Astrocyte (in vitro differentiated cells and primary cell): ENCODE results near the gene TPPP2.

Experiments used
- EZH2 ChIP-seq: IDR thresholded peaks from 2 replicates; pipeline ENCODE4 v1.6.1; 2012; ENCODE audit warnings: mild to moderate bottlenecking, low read length, inconsistent platforms; ENCODE audit not compliant: insufficient read depth
- TF ChIP-seq, protein P1 (sequence below): IDR thresholded peaks from 2 replicates; pipeline ENCODE4 v1.5.1; 2011; ENCODE audit warnings: low read depth, mild to moderate bottlenecking, inconsistent platforms, low read length, moderate library complexity; ENCODE audit not compliant: insufficient read depth

DNA sequence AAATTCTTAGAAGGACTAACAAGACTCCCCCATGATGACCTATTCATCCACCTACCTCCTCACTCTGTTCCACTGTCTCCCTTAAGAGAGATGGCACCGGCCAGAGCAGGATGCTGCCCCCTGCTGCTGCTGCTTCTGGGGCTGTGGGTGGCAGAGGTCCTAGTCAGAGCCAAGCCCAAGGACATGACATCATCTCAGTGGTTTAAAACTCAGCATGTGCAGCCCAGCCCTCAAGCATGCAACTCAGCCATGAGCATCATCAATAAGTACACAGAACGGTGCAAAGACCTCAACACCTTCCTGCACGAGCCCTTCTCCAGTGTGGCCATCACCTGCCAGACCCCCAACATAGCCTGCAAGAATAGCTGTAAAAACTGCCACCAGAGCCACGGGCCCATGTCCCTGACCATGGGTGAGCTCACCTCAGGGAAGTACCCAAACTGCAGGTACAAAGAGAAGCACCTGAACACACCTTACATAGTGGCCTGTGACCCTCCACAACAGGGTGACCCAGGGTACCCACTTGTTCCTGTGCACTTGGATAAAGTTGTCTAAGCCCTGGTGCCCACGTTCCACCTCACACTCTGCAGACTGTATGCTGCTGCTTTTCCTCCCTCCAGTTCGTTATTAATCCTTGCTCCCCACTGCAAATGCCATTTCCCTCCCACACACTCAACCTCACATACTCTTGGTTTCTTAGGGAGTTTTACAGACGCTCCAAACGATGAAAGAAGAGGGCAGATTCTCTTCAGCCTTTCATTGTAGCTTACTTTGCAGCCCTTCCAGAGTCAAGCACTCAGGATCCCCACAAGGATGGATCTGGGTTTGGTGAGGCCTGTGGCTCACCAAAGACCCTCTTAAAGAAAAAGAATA, 28.0 kb downstream of the TPPP2 start, which contains the start of gene RNASE8:
- TF ChIP-seq, protein P1, sequence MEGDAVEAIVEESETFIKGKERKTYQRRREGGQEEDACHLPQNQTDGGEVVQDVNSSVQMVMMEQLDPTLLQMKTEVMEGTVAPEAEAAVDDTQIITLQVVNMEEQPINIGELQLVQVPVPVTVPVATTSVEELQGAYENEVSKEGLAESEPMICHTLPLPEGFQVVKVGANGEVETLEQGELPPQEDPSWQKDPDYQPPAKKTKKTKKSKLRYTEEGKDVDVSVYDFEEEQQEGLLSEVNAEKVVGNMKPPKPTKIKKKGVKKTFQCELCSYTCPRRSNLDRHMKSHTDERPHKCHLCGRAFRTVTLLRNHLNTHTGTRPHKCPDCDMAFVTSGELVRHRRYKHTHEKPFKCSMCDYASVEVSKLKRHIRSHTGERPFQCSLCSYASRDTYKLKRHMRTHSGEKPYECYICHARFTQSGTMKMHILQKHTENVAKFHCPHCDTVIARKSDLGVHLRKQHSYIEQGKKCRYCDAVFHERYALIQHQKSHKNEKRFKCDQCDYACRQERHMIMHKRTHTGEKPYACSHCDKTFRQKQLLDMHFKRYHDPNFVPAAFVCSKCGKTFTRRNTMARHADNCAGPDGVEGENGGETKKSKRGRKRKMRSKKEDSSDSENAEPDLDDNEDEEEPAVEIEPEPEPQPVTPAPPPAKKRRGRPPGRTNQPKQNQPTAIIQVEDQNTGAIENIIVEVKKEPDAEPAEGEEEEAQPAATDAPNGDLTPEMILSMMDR = no peak
- no peak for TF ChIP-seq EZH2
